ENCODE data around the gene ZNF516.

Gene ZNF516

GRCh38 chr18:76453057-76453561 lies 41.9 kb downstream of the ZNF516 start:
- no peak overlapping the region for H3K4me3 ChIP-seq (ENCODE audit: low read depth, low read length)
- TF ChIP-seq CTCF (IDR thresholded peaks at IDR 0.05; ENCODE audit: low read depth, low read length), result no peak

- TF ChIP-seq CTCF (IDR thresholded peaks at IDR 0.05; ENCODE audit: low read depth, low read length), result no peak
- H3K4me3 ChIP-seq (ENCODE audit: low read depth, low read length), result no peak overlapping the region
Measured at GRCh38 chr18:76452357-76452756, 42.7 kb downstream of the ZNF516 start.

- peak overlapping the region; percentile 61 for H3K4me3 ChIP-seq (ENCODE audit: low read depth, low read length)
- no peak for TF ChIP-seq CTCF (IDR thresholded peaks at IDR 0.05; ENCODE audit: low read depth, low read length)
Measured at GRCh38 chr18:76451396-76452331, 43.4 kb downstream of the ZNF516 start.

- TF ChIP-seq CTCF (IDR thresholded peaks at IDR 0.05; ENCODE audit: low read depth, low read length), result no peak
- peak overlapping the region; percentile 61 for H3K4me3 ChIP-seq (ENCODE audit: low read depth, low read length)
Measured at GRCh38 chr18:76450452-76451395, 44.3 kb downstream of the ZNF516 start.

GRCh38 chr18:76449111-76449453 lies 46.0 kb downstream of the ZNF516 start:
- no peak for TF ChIP-seq CTCF (IDR thresholded peaks at IDR 0.05; ENCODE audit: low read depth, low read length)
- no peak overlapping the region for H3K4me3 ChIP-seq (ENCODE audit: low read depth, low read length)

- no peak for TF ChIP-seq CTCF (IDR thresholded peaks at IDR 0.05; ENCODE audit: low read depth, low read length)
- no peak overlapping the region for H3K4me3 ChIP-seq (ENCODE audit: low read depth, low read length)
Measured at GRCh38 chr18:76448256-76449110, 46.6 kb downstream of the ZNF516 start.
